ENCODE results near the gene HIVEP3.

GRCh38 chr1:41908288-41908895 lies 10.3 kb downstream of the HIVEP3 start:
- TF ChIP-seq POLR2A (IDR thresholded peaks at IDR 0.05) (no peak), CTCF (IDR thresholded peaks at IDR 0.05) (no peak)
